SIG-M5 treated with dmso at 0.1 percent for 504 hours (cell line): ENCODE data around the gene RFWD3.
A peak's percentile ranks its signal among the peaks of the same experiment; 100 is the strongest.

ENCODE experiments used
- DNase-seq: peaks from one replicate; lab custom pipeline; 2025; ENCODE audit not compliant: unreplicated experiment; lab: John Stamatoyannopoulos, UW

RFWD3 gene

DNA sequence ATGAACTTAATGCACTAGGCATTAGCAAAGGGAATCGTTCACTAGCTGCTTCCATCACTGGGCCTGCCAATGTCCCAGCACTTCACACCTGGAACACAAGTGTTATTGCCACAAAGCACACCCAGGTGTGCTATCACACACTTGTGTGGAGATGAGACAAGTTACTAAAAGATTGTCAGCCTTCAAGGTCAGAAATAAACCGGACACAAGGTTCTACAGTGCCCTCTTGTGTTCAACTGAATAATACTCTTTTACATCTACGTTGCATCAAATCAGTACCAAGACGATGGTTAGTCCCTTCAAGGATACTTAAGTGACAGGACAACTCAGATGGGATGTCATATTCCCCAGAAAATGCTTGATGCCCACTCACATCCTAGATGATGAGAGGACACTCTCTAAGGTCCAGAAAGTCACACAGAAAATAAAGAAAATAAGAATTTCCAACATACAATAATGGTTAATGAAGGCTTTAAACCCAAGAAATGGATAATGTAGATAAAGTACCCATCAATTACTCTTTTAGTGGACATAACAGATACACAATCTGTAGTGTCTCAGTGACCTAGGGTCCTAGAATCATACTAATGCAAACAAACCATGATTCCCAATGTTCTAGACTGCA lies 43.4 kb downstream of the RFWD3 start:
- DNase-seq: peak; percentile 55

DNA sequence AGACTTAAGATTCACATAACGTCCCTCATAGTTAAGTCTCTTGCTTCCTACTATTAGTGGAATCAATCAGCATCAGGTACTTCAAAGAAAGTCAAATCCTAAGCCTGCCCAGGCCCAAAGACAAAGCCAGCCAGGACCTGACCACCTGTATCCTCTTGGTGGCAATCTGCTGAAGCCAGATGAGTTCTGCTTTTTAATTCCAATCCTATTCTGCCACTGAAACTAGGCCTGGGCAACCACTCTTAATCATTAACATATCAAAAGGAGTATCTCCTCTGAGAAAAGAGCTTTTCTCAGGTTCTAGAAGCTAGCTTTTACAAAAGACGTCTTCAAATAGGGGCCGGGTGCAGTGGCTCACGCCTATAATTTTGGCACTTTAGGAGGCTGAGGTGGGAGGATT lies 44.7 kb downstream of the RFWD3 start:
- no peak for DNase-seq

- no peak for DNase-seq
Observed at GRCh38 chr16:74617206-74617788, 49.4 kb downstream of the RFWD3 start.

GRCh38 chr16:74611721-74612120 lies 55.0 kb downstream of the RFWD3 start:
- DNase-seq: no peak

DNA sequence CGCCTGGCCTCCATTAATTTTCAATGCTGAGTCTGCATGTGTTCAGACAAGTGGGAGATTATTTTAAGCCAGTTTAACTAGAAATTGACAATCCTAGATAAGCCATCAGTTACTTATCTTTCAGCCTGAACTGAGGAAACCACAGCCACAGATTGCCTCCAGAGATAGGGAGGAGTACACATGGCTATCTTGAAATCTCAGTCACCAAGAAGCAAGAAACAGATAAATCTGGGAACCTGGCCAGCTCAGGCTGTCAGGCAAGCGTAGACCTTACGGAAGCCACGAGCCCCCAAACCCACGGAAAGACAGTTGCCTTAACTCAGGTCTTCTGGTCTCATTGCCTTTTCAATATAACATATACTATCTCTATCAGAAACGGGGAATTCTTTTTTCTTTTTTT lies 57.7 kb downstream of the RFWD3 start:
- DNase-seq: peak; percentile 14

DNA sequence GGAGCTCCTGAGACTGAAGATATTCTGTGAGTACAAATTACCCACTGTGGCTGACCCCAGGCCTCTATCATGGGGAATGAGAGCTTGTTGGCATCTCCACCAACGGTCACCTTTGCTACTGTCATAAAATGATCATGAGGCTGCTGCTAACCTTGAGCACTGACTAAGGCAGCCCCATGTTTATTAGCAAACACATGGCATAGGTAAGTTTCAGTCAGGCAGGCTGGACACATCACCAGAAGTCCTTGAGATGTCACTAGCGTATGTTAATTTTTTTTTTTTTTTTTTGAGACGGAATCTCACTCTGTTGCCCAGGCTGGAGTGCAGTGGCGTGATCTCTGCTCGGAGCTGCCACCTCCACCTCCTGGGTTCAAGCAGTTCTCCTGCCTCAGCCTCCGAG lies 58.3 kb downstream of the RFWD3 start:
- DNase-seq: no peak

DNA sequence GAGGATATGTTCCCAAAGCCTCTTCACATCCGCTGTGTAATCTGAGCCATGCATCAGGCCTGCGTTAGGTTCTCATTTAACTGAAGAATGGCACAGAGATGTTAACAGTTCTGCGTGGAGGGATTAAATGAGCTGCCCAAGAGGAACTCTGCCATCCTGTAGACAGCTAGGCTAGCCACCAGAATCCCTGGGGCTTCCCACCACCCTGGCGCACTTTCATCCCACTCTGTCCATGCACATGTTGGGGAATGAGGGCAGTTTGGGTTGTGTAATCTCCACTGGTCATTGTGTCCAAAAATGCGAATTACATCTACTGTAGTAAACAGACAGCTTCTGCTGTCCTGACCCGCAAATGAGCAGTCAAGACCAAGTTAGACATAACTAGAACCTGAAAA lies 58.7 kb downstream of the RFWD3 start:
- DNase-seq: no peak

DNA sequence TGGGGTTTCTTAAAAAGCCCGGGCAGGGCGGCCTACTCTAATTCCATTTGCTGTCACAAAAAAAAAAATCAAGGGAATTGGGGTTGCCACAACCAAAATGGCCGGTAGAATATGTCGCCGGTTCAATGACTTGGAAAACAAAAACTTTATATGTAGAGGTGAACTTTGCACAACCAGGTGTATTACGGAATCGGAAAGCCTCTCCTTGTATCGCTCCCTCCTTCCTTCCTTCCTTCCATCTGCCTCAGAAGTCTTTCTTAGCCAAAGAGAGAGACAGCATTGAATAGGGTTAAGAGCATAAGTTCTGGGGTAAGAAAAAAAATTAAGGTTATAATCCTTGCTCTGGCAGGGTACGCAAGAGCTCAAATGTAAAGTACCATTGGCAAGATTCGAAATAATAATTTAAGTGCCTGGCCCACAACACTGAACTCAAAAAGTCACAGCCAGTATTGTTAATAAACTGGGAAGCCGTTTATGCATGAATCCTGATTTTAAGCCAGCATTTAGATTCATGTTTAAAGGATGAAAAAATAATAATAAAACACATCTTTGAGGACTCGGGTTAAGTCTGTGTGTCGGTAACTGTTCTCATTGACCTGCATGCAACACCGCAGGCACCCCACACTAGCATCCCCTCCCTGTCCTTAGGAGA lies 59.2 kb downstream of the RFWD3 start:
- DNase-seq: peak; percentile 68

- peak; percentile 82 for DNase-seq
Observed at GRCh38 chr16:74606521-74607309, 60.0 kb downstream of the RFWD3 start, which contains the start of gene GLG1. Gene GLG1, minus strand, starts transcription at chr16:74607114. Its CDS starts 20 bp downstream, at chr16:74607094.

DNA sequence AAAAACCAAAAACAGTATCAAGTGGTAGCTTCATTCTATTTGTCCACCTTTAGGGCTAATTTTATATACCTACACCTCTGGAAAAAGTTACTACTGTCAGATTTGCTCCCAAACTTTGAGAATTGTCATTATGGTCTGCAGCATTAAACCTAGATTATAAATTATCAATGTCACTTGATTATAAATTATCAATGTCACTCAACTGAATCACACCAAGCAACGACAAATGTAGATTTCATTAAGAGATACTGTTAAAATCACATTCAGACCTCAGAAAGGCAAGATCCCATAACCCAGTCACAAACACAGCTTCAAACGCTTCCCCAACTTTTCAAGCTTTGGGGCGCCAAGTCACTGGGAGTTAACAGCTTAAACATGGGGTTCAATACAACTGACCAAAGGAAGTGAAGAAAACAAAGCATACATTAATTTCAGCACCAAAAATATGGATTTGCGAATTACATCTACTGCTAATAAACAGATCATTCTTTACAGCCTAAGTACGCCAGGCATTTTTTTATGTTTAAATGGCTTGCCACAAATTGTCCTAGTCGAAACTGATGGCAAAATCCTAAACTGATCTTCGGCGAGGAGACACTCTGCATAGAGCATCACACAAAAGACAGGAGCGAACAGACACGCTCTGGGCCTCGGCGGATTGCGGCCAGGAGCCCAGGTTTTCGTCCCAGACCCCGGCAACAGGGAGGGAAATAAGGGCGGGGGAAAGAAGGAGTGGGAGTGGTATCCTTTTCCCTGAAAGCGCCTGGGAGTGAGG lies 60.7 kb downstream of the RFWD3 start:
- no peak for DNase-seq

DNA sequence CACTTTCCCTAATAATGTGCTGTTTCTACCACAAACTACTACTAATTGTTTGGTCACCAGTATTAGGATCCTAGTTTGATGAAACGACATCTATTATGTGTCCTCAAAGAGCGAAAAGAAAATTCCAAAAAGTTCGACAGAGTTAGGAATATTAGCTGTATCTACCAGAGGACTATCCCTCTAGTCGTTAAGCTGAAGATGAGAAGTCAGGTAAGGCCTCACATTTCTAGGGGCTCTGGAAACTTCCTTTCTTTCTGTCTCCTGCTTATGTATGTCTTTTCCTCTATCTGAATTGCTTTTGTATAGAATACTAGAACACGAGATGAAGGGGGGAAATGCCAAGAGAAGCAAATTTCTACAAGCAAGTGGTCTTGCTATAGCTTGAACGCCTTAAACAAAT lies 61.3 kb downstream of the RFWD3 start:
- DNase-seq: no peak

- DNase-seq: no peak
Observed at GRCh38 chr16:74603848-74604247, 62.8 kb downstream of the RFWD3 start.

GRCh38 chr16:74601126-74601871 lies 65.4 kb downstream of the RFWD3 start:
- DNase-seq: peak; percentile 49

DNA sequence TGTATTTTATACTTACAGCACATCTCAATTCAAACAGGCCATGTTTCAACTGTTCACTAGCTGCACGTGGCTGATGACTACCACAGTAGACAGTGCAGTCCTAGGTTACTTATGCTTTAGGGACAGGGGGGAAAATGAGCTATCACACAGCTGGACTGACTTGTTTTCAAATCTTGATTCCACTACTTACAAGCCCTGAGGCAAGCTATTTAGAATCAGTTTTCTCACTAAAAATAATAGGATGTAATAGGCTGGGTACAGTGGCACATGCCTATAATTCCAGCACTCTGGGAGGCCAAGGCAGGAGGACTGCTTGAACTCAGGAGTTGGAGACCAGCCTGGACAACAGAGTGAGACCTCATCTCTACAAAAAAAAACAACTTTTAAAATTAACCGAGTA lies 70.1 kb downstream of the RFWD3 start:
- DNase-seq: no peak

GRCh38 chr16:74592847-74593246 lies 73.8 kb downstream of the RFWD3 start:
- DNase-seq: no peak

- DNase-seq: no peak
Observed at GRCh38 chr16:74591876-74592650, 74.6 kb downstream of the RFWD3 start.

- no peak for DNase-seq
Observed at GRCh38 chr16:74586948-74587347, 79.7 kb downstream of the RFWD3 start.

DNA sequence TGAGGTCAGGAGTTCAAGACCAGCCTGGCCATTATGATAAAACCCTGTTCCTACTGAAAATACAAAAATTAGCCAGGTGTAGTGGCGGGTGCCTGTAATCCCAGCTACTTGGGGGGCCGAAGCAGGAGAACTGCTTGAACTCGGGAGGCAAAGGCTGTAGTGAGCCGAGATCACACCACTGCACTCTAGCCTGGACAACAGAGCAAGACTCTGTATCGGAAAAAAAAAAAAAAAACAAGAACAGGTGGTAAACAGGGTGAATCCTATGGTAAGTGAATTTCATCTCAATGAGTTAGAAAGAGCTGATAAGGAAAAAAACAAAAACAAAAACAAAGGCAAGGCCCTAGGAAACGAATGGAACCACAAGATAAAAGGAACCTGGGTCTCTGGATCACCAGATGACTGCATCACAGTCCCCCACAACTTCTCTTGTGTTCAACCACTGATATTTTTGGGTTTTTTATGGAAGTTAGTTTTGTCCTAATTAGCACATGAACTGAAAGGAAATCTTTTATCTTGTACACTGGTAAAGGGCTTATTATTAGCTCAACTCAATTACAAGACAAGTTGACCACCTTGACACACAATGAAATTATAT lies 80.7 kb downstream of the RFWD3 start:
- DNase-seq: no peak
